Upper lobe of left lung (tissue), 6 donors: Measurements from ENCODE around the gene CCNI. TPM values are rescaled to one million over a fixed set of nuclear protein-coding genes. Genes with fewer than 3 reads are reported as not detected.

Source experiments
- ATAC-seq, 2 donors: fragments of 200-7000 bp; cut with Tn5 transposase; one replicate each; pipeline ENCODE4 v1.9.1; 2022; ENCODE audit warnings: mild to moderate bottlenecking in 2 of 2, moderate library complexity in 2 of 2; ENCODE audit not compliant: low FRiP score in 2 of 2
- DNase-seq, 2 donors: peaks; one replicate each; pipeline ENCODE4 v3.0.0-alpha.2; 2019 to 2020
- H3K27ac ChIP-seq, 4 donors: fragments of 200-600 bp; sonication (generic); one replicate each; pipeline ENCODE4 v1.5.1; 2016 to 2019
- H3K27me3 ChIP-seq, 4 donors: fragments of 200-600 bp; sonication (generic); one replicate each; pipeline ENCODE4 v1.5.1; 2017 to 2019
- H3K36me3 ChIP-seq, 4 donors: fragments of 200-600 bp; sonication (generic); one replicate each; pipeline ENCODE4 v1.5.1; 2016 to 2019
- H3K4me1 ChIP-seq, 4 donors: fragments of 200-600 bp; sonication (generic); one replicate each; pipeline ENCODE4 v1.5.1; 2018 to 2019
- H3K4me3 ChIP-seq, 4 donors: fragments of 200-600 bp; sonication (generic); one replicate each; pipeline ENCODE4 v1.5.1; 2017 to 2019; ENCODE audit warnings: mild to moderate bottlenecking in 2 of 4, moderate library complexity in 1 of 4
- H3K9me3 ChIP-seq, 4 donors: fragments of 200-600 bp; sonication (generic); one replicate each; pipeline ENCODE4 v1.5.1; 2018 to 2019
- EP300 ChIP-seq, 4 donors: sonication (generic); formaldehyde crosslinking; IDR thresholded peaks; one replicate each; pipeline ENCODE4 v1.5.1; 2017; ENCODE audit warnings: antibody characterized with exemption in 4 of 4, control low read depth in 2 of 4
- POLR2A ChIP-seq, 4 donors: fragments of 450-650 bp; IDR thresholded peaks; one replicate each; pipeline ENCODE4 v1.5.1; 2016 to 2017; ENCODE audit warnings: antibody characterized with exemption in 4 of 4, mild to moderate bottlenecking in 2 of 4
- POLR2AphosphoS5 ChIP-seq, 2 donors: sonication (generic); formaldehyde crosslinking; IDR thresholded peaks; one replicate each; pipeline ENCODE4 v1.5.1; 2017; ENCODE audit warnings: antibody characterized with exemption in 2 of 2
- WGBS, 2 donors: methylation state at CpG; one replicate each; pipeline ENCODE4 v1.1.5; 2017 to 2018; 5-methylcytosine and 5-hydroxymethylcytosine counted together
- total RNA-seq, 6 donors: library from RNA; depleted of rRNA in 4 of 6; stranded (reverse); fragments of >200 nt in 4 of 6; gene quantifications; one replicate each; pipeline versions ENCODE4 v1.1.0 to v1.2.1, GENCODE V29; 2016 to 2021
- TF ChIP-seq, protein P1 (sequence below), 6 experiments: fragments of 450-650 bp in 4 of 6; fragments of 200-600 bp in 2 of 6; sonication (generic) in 2 of 6; IDR thresholded peaks; one replicate each; pipeline ENCODE4 v1.5.1; 2016 to 2019; ENCODE audit warnings: antibody characterized with exemption in 6 of 6
- donor health status: DM: no; HTN: no; CAD: no; lungs with moderate emphysema.
- donor health status: DM: no; HTN: yes; CAD: no; lungs with severe emphysema.

CCNI gene
- total RNA-seq, 6 donors from 2014 or later: 132 to 305 (median 216) TPM

DNA sequence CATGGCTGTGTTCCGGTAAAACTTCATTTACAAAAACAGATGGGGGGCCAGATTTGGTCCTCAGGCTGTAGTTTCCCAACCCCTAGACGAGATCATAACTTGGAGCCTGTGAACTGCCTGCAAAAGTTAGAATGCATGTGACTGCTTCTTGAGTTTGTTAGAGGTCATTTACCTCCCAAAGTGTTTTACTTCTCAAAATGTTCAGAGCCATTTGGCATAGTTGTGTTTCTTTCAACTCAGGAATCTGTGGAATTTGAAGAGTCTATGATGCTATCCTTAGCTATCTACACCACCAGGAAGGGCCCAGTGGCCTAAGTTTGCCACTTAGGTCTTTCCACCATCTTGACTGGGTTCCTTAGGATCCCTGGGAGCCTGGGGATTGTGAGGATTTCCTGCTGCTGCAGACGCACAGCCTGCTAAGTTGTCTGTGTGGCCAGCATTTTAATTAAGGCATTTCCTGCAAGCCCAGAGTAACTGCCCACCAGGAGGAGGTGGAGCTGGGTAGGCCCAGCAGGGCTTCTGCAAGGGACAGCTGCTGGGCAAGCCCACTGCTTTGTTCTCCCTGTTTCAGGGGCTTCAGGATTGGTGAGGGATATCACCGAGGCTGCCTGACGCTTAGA is 53.1 kb downstream of the CCNI start:
- Histone ChIP-seq H3K36me3 (peaks cover 0 to 59% (median 24%) of the 10 kb centered on the region in 4 donors), H3K27ac (no peak overlapping the region), H3K27me3 (no peaks in the 10 kb centered on the region), H3K9me3 (no peaks in the 10 kb centered on the region), H3K4me3 (no peak overlapping the region), H3K4me1 (peaks cover 9 to 21% (median 13%) of the 10 kb centered on the region in 4 donors)
- WGBS, 2 donors: 69 to 70% methylated on average over 5 of the region's 5 CpGs
- ATAC-seq (no peak), DNase-seq (no peak)
- TF ChIP-seq, protein P1, sequence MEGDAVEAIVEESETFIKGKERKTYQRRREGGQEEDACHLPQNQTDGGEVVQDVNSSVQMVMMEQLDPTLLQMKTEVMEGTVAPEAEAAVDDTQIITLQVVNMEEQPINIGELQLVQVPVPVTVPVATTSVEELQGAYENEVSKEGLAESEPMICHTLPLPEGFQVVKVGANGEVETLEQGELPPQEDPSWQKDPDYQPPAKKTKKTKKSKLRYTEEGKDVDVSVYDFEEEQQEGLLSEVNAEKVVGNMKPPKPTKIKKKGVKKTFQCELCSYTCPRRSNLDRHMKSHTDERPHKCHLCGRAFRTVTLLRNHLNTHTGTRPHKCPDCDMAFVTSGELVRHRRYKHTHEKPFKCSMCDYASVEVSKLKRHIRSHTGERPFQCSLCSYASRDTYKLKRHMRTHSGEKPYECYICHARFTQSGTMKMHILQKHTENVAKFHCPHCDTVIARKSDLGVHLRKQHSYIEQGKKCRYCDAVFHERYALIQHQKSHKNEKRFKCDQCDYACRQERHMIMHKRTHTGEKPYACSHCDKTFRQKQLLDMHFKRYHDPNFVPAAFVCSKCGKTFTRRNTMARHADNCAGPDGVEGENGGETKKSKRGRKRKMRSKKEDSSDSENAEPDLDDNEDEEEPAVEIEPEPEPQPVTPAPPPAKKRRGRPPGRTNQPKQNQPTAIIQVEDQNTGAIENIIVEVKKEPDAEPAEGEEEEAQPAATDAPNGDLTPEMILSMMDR (IDR thresholded peaks at IDR 0.05): no peak
- TF ChIP-seq EP300 (IDR thresholded peaks at IDR 0.05): no peak
- TF ChIP-seq POLR2AphosphoS5 (IDR thresholded peaks at IDR 0.05): no peak
- no peak for TF ChIP-seq POLR2A (IDR thresholded peaks at IDR 0.05)

DNA sequence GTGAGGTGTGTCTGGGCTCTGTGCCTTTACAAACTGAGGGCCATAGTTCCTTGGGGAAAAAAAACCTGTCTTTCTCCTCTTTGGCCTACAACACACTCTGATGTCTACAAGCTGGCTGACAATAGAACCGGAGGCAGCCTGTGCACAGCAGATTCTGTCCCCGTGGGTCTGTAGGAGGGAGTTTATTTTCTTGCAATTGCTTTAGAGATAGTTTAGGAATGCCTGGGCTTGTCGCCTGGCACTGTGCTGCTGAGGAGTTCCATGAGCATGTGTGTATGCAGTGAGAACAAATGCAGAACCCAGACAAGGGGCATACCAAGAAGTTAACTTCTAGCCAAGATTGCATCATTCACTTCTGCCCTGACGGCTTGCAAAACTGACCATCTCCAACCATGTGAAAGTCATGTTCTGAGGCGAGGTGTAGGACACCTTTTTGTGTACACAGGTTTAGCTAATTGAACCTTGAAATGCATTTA is 54.1 kb downstream of the CCNI start:
- no peaks in the 10 kb centered on the region for H3K9me3 ChIP-seq
- peaks cover 9 to 21% (median 13%) of the 10 kb centered on the region in 4 donors for H3K4me1 ChIP-seq
- no peak overlapping the region for H3K4me3 ChIP-seq
- DNase-seq: peak in 1 of 2 donors; percentile 41
- TF ChIP-seq POLR2AphosphoS5 (IDR thresholded peaks at IDR 0.05): peak in 1 of 2 donors; percentile 48
- TF ChIP-seq, protein P1 (IDR thresholded peaks at IDR 0.05): no peak
- peaks cover 0 to 50% (median 24%) of the 10 kb centered on the region in 4 donors for H3K36me3 ChIP-seq
- no peaks in the 10 kb centered on the region for H3K27me3 ChIP-seq
- ATAC-seq: peak; percentile 65 to 73
- peak overlapping the region in 3 of 4 donors; percentile 35 to 48 (median 38) for H3K27ac ChIP-seq
- 47 to 49% methylated on average over 5 of the region's 5 CpGs for WGBS, 2 donors

DNA sequence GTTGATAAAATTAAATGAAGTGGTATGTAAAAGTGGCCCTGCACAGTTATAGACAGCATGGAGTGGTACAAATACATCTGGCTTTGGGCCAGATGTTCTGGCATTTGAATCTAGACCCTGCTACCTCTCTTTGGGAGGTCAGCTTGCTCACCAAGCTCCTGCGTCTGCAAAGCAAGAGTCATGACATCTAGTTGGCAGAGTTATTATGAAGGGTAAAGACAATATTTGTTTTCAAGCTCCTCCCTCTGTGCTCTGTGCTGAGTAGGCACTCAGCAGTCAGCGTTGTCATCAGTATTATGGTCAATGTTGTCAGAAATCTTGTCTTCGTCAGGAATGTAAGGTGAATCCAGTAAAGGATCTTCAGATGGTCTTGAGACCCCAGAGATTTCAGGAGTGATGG is 55.8 kb downstream of the CCNI start:
- Histone ChIP-seq H3K4me1 (peaks cover 9 to 21% (median 13%) of the 10 kb centered on the region in 4 donors), H3K27me3 (no peaks in the 10 kb centered on the region), H3K4me3 (no peak overlapping the region), H3K9me3 (no peaks in the 10 kb centered on the region), H3K36me3 (peaks cover 0 to 55% (median 25%) of the 10 kb centered on the region in 4 donors), H3K27ac (no peak overlapping the region)
- no peak for ATAC-seq
- no peak for TF ChIP-seq POLR2A (IDR thresholded peaks at IDR 0.05)
- no peak for TF ChIP-seq POLR2AphosphoS5 (IDR thresholded peaks at IDR 0.05)
- TF ChIP-seq, protein P1 (IDR thresholded peaks at IDR 0.05): no peak
- no peak for TF ChIP-seq EP300 (IDR thresholded peaks at IDR 0.05)
- WGBS, 2 donors: 87 to 93% methylated on average over 3 of the region's 3 CpGs
- DNase-seq: no peak

DNA sequence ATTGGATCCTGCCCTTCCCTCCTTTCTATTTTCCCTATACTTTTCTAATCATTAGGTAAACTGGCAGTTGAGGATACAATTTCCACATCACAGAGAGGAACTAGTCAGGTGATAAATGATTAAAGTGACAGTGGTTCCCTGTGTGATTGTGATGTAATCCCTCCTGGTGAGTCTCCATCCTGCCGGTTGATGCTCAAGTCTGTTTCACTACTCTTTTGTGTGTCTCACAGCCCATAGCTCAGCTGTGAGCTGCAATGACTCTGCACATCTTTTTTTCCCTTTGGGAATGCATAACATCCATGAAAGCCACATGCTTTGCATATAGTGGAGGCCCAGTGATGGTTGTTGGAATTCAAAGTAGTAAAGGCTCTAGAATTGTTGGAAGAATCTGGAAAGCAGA is 60.4 kb downstream of the CCNI start:
- 47 to 71% methylated on average over 1 of the region's 1 CpG for WGBS, 2 donors
- TF ChIP-seq POLR2AphosphoS5 (IDR thresholded peaks at IDR 0.05): no peak
- no peak for TF ChIP-seq POLR2A (IDR thresholded peaks at IDR 0.05)
- no peak for TF ChIP-seq EP300 (IDR thresholded peaks at IDR 0.05)
- TF ChIP-seq, protein P1 (IDR thresholded peaks at IDR 0.05): no peak
- ATAC-seq: no peak
- no peaks in the 10 kb centered on the region for H3K9me3 ChIP-seq
- peaks cover 0 to 33% (median 14%) of the 10 kb centered on the region in 4 donors for H3K36me3 ChIP-seq
- H3K27ac ChIP-seq: no peak overlapping the region
- no peaks in the 10 kb centered on the region for H3K27me3 ChIP-seq
- H3K4me3 ChIP-seq: no peak overlapping the region
- DNase-seq: no peak
- peaks cover 0 to 16% (median 2%) of the 10 kb centered on the region in 4 donors for H3K4me1 ChIP-seq

DNA sequence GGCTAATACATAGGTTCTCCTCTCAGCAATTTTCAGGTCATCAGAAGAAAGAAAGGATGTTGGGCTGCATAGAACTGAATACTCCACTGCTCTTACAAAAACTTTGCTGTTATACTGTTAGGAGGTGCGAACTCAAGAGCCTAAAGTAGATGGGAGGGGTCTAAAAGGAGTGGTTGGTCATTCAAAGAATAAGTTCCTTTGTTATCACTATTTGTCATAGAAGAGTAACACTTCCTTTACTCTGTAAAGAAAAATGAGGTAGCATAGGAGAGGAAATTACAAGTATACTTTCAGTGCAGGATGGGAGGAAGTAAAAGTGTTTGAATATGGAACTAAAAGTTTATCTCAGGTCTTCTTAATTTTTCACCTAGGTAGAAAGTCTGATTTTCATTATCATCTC is 61.5 kb downstream of the CCNI start:
- Histone ChIP-seq H3K36me3 (peaks cover 0 to 22% (median 5%) of the 10 kb centered on the region in 4 donors), H3K27me3 (no peaks in the 10 kb centered on the region), H3K27ac (no peak overlapping the region), H3K4me3 (no peak overlapping the region), H3K4me1 (peaks cover 0 to 27% (median 5%) of the 10 kb centered on the region in 4 donors), H3K9me3 (no peaks in the 10 kb centered on the region)
- 38 to 42% methylated on average over 1 of the region's 1 CpG for WGBS, 2 donors
- TF ChIP-seq POLR2A (IDR thresholded peaks at IDR 0.05): no peak
- TF ChIP-seq, protein P1 (IDR thresholded peaks at IDR 0.05): no peak
- no peak for TF ChIP-seq EP300 (IDR thresholded peaks at IDR 0.05)
- no peak for TF ChIP-seq POLR2AphosphoS5 (IDR thresholded peaks at IDR 0.05)
- ATAC-seq: no peak
- DNase-seq: no peak
